ENCODE measurements around the gene PHLPP1.
"Not testable (repeated sequence)": the region's sequence is repeated elsewhere in the genome, so short reads cannot be mapped to it uniquely, and the experiment has no call there.

Gene PHLPP1

GRCh38 chr18:62715436-62715758 lies at the start of gene PHLPP1:
PHLPP1 (plus strand) TSS chr18:62715541; CDS start chr18:62715684, 143 bp downstream.
- DNase-seq (ENCODE audit: low spot score) = no peak

- no peak for DNase-seq (ENCODE audit: low spot score)
Observed at GRCh38 chr18:62669225-62669624, 46.1 kb upstream of the PHLPP1 start.

GRCh38 chr18:62670573-62670972 lies 44.8 kb upstream of the PHLPP1 start:
- no peak for DNase-seq (ENCODE audit: low spot score)

GRCh38 chr18:62672600-62672999 lies 42.7 kb upstream of the PHLPP1 start:
- no peak for DNase-seq (ENCODE audit: low spot score)

- DNase-seq (ENCODE audit: low spot score) = peak; percentile 6
Observed at GRCh38 chr18:62678847-62679485, 36.4 kb upstream of the PHLPP1 start.

- DNase-seq (ENCODE audit: low spot score) = no peak
Observed at GRCh38 chr18:62682371-62682770, 33.0 kb upstream of the PHLPP1 start.

- DNase-seq (ENCODE audit: low spot score) = no peak
Observed at GRCh38 chr18:62683935-62684334, 31.4 kb upstream of the PHLPP1 start.

- DNase-seq (ENCODE audit: low spot score) = no peak
Observed at GRCh38 chr18:62688743-62689317, 26.5 kb upstream of the PHLPP1 start.

GRCh38 chr18:62690236-62690815 lies 25.0 kb upstream of the PHLPP1 start:
- peak; percentile 17 for DNase-seq (ENCODE audit: low spot score)

- DNase-seq (ENCODE audit: low spot score) = no peak
Observed at GRCh38 chr18:62693659-62694058, 21.7 kb upstream of the PHLPP1 start.

GRCh38 chr18:62697636-62698035 lies 17.7 kb upstream of the PHLPP1 start:
- DNase-seq (ENCODE audit: low spot score) = no peak

- DNase-seq (ENCODE audit: low spot score) = no peak
Observed at GRCh38 chr18:62702259-62702658, 13.1 kb upstream of the PHLPP1 start.

GRCh38 chr18:62706879-62707278 lies 8.5 kb upstream of the PHLPP1 start:
- DNase-seq (ENCODE audit: low spot score) = not testable (repeated sequence)

GRCh38 chr18:62709908-62710307 lies 5.4 kb upstream of the PHLPP1 start:
- DNase-seq (ENCODE audit: low spot score) = not testable (repeated sequence)

- no peak for DNase-seq (ENCODE audit: low spot score)
Observed at GRCh38 chr18:62710417-62710816, 4.9 kb upstream of the PHLPP1 start.

- DNase-seq (ENCODE audit: low spot score) = no peak
Observed at GRCh38 chr18:62711781-62712180, 3.6 kb upstream of the PHLPP1 start.

- DNase-seq (ENCODE audit: low spot score) = no peak
Observed at GRCh38 chr18:62713651-62714247, 1.6 kb upstream of the PHLPP1 start.

- peak; percentile 100 for DNase-seq (ENCODE audit: low spot score)
Observed at GRCh38 chr18:62714671-62715435, 488 bp upstream of the PHLPP1 start.

GRCh38 chr18:62715759-62716615 lies 646 bp downstream of the PHLPP1 start:
- DNase-seq (ENCODE audit: low spot score) = peak; percentile 30

- DNase-seq (ENCODE audit: low spot score) = no peak
Observed at GRCh38 chr18:62716619-62717168, 1.4 kb downstream of the PHLPP1 start.

All from cerebellar cortex (tissue), 1 donor.